NCI-H226 (cell line): ENCODE measurements around the gene CCDC33.
A peak's percentile ranks its signal among the peaks of the same experiment; 100 is the strongest.

Experiments used
- DNase-seq: peaks from one replicate; pipeline ENCODE4 v3.0.0-alpha.2; 2015

The CCDC33 gene

GRCh38 chr15:74317820-74318375 lies 81.8 kb downstream of the CCDC33 start:
- DNase-seq = peak; percentile 43

GRCh38 chr15:74318376-74319137 lies 82.4 kb downstream of the CCDC33 start:
- no peak for DNase-seq

GRCh38 chr15:74319138-74319460 lies 83.0 kb downstream of the CCDC33 start:
- DNase-seq = no peak

- DNase-seq = no peak
These were observed 83.6 kb downstream of the CCDC33 start for GRCh38 chr15:74319596-74320351.

- peak; percentile 41 for DNase-seq
These were observed 84.5 kb downstream of the CCDC33 start for GRCh38 chr15:74320352-74321247.

GRCh38 chr15:74322558-74323180 lies 86.5 kb downstream of the CCDC33 start:
- DNase-seq = peak; percentile 51

GRCh38 chr15:74324714-74325113 lies 88.6 kb downstream of the CCDC33 start:
- no peak for DNase-seq

- DNase-seq = no peak
These were observed 90.6 kb downstream of the CCDC33 start for GRCh38 chr15:74326746-74327145.

- no peak for DNase-seq
These were observed 91.6 kb downstream of the CCDC33 start for GRCh38 chr15:74327756-74328155.

GRCh38 chr15:74328331-74329056 lies 92.4 kb downstream of the CCDC33 start:
- no peak for DNase-seq

GRCh38 chr15:74330861-74331408 lies 94.8 kb downstream of the CCDC33 start:
- no peak for DNase-seq

GRCh38 chr15:74332011-74332410 lies 95.9 kb downstream of the CCDC33 start:
- DNase-seq = no peak

- DNase-seq = no peak
These were observed 96.5 kb downstream of the CCDC33 start for GRCh38 chr15:74332611-74333010.

GRCh38 chr15:74333093-74333492 lies 97.0 kb downstream of the CCDC33 start:
- DNase-seq = no peak

- no peak for DNase-seq
These were observed 97.5 kb downstream of the CCDC33 start for GRCh38 chr15:74333662-74334061.

- no peak for DNase-seq
These were observed 98.0 kb downstream of the CCDC33 start for GRCh38 chr15:74334127-74334526.

- no peak for DNase-seq
These were observed 99.3 kb downstream of the CCDC33 start for GRCh38 chr15:74335396-74335795.

- DNase-seq = no peak
These were observed 100.2 kb downstream of the CCDC33 start for GRCh38 chr15:74336061-74337005.

GRCh38 chr15:74337146-74337545 lies 101.0 kb downstream of the CCDC33 start:
- DNase-seq = no peak

- DNase-seq = no peak
These were observed 101.6 kb downstream of the CCDC33 start for GRCh38 chr15:74337607-74338211.
